Adipose tissue (tissue), 3 donors: ENCODE data around the gene RUSF1. TPM values are rescaled to one million over a fixed set of nuclear protein-coding genes. Genes with fewer than 3 reads are reported as not detected.
"Not testable (repeated sequence)": the region's sequence is repeated elsewhere in the genome, so short reads cannot be mapped to it uniquely, and the experiment has no call there.

Experiments used
- H3K27ac ChIP-seq: one replicate; pipeline ENCODE4 v1.5.1; 2013; ENCODE audit warnings: low read depth, low read length
- WGBS, 3 donors: extraction: QIAGEN DNeasy Blood & Tissue Kit; methylation state at CpG; one replicate each; pipeline ENCODE4 v1.1.7; 2013; 5-methylcytosine and 5-hydroxymethylcytosine counted together
- polyA plus RNA-seq, 3 donors: library from polyadenylated mRNA; stranded (reverse); fragments of 200-250 nt; gene quantifications; one replicate each; pipeline ENCODE4 v1.2.3, GENCODE V29; 2013
- donor health status: healthy with polysubstance abuse.
- donor health status: Bipolar disorder and iron deficiency.
- donor health status: healthy.

Gene RUSF1
- polyA plus RNA-seq, 3 donors, result 34.0 to 65.8 (median 45.4) TPM

- WGBS, 3 donors, result 86 to 92% (median 87%) methylated on average over 21 to 22 of the region's 22 CpGs
- H3K27ac ChIP-seq, result no peak overlapping the region
Measured at GRCh38 chr16:31489616-31490584, 18.3 kb downstream of the RUSF1 start.

DNA sequence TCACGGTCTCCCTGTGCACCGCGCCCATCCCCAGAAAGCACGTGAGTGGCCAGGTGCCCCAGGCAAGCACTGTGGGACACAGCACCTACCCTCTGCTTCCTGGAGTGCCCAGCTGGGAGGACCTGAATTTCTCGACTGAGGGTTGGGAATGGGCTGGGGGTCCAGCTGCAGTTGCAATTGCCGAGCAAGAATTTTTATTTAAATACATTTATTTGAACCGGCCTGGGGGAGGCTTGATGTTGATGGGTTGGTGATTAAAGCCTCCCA lies 19.0 kb downstream of the RUSF1 start:
- WGBS, 3 donors, result 81 to 88% (median 86%) methylated on average over 7 of the region's 7 CpGs
- H3K27ac ChIP-seq, result no peak overlapping the region

- no peak overlapping the region for H3K27ac ChIP-seq
- WGBS, 3 donors, result 27 to 49% (median 43%) methylated on average over 72 to 77 of the region's 77 CpGs
Measured at GRCh38 chr16:31488468-31489297, 19.5 kb downstream of the RUSF1 start.

GRCh38 chr16:31487720-31488467 lies 20.3 kb downstream of the RUSF1 start:
- H3K27ac ChIP-seq, result no peak overlapping the region
- 1% methylated on average over 60 of the region's 60 CpGs for WGBS, 3 donors

DNA sequence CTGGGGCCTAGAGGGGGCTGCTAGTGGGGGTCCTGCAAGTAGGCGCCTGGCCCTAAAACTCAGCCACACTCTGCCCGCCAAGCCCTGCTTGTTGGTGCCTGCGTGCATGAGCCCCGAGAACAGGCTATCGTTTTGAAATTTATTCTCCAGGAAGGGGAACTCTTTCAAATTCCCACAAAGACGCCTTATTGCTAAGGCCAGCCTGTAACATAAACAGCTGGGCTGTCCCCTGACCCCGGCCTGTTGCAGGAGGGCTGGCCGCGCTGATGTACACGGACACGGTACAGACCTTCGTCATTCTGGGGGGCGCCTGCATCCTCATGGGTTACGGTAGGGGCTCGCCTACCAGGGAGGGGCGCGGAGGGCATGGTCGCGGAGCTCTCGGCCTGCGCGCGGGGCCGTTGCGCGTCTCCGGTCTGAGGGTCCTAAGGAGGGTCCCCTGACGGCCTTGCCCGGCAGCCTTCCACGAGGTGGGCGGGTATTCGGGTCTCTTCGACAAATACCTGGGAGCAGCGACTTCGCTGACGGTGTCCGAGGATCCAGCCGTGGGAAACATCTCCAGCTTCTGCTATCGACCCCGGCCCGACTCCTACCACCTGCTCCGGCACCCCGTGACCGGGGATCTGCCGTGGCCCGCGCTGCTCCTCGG lies 21.0 kb downstream of the RUSF1 start:
- WGBS, 3 donors, result 7 to 9% (median 7%) methylated on average over 48 of the region's 48 CpGs
- no peak overlapping the region for H3K27ac ChIP-seq

DNA sequence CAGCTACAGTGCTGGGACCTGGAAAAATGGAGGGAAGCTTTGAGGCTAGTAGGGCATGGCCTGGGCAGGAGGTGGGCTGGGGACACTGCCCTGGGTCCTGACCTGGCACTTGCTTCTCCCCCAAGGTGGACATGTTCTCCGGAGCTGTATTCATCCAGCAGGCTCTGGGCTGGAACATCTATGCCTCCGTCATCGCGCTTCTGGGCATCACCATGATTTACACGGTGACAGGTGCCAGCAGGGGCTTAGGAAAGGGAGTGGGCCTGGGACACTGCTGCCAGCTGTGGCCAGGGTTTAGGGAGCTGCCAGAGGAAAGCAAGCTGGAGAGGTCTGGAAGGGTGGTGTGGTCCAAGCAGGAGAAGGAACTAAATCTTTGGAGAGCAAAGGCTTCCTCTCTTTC lies 22.1 kb downstream of the RUSF1 start:
- no peak overlapping the region for H3K27ac ChIP-seq
- 96 to 99% (median 96%) methylated on average over 5 of the region's 5 CpGs for WGBS, 3 donors

DNA sequence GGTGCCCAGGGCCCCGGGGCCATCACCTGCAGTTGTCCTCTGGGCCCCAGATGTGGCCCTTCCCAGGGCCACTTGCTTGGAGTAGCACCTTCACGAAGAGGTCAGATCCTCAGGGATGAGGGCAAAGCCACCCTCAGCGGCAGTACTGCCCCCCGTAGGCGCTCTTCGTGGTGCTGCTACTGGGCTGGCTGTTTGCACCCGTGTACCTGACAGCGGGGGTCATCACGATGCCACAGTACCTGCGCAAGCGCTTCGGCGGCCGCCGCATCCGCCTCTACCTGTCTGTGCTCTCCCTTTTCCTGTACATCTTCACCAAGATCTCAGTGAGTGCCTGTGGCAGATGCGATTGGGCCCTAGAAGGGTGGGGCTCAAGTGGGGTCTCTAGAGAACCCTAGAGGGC lies 22.6 kb downstream of the RUSF1 start:
- 89 to 95% (median 94%) methylated on average over 17 of the region's 17 CpGs for WGBS, 3 donors

DNA sequence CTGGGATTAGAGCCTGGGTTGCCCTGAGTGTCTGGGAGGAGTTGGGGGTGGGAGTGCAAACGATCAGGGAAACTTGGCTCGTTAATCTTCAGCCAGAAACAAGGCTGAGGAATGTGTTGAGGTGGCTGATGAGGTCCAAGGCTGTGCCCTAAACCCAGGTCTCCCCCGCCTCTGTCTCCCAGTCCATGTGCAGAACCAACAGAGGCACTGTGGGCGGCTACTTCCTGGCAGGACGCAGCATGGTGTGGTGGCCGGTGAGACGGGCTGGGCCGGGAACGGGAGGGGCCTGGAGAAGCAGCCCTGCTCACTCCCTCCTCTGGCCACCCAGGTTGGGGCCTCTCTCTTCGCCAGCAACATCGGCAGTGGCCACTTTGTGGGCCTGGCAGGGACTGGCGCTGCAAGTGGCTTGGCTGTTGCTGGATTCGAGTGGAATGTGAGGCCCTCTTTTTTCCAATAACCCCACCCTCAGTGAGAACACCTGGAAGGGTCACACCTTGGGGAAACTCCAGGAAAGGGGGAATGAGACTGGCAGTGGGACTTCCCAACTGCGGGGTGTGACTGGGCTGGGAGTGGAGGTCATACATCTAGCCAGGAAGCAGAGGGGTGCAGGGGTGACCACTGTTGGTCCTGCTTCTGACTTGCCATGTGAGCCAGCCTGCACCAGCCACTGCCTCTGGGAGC lies 23.6 kb downstream of the RUSF1 start:
- no peak overlapping the region for H3K27ac ChIP-seq
- WGBS, 3 donors, result 46 to 50% (median 48%) methylated on average over 13 to 14 of the region's 14 CpGs

More for the DNA sequence above, 22.6 kb downstream of the RUSF1 start:
- H3K27ac ChIP-seq, result no peak overlapping the region

GRCh38 chr16:31484048-31484447 lies 24.1 kb downstream of the RUSF1 start:
- not testable (repeated sequence) for H3K27ac ChIP-seq
- WGBS, 3 donors, result 86 to 94% (median 92%) methylated on average over 4 of the region's 4 CpGs

DNA sequence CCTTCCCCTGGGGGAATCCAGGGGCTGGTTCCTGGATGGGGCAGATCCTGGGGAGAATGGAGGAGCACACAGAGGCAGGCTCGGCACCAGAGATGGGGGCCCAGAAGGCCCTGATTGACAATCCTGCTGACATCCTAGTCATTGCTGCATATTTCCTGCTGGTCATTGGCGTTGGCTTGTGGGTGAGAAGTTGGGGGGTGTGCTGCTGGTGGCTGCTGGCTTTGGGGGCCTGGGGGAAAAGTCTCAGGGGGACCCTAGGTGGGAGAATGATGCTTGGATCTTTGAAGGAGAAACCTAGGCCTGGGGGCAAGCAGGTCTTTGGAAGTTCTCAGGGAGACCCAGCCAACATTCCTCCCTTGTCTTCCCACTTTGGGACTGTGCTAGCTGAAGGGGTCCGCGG lies 25.1 kb downstream of the RUSF1 start, which contains the start of gene SLC5A2:
Gene SLC5A2 (plus strand): TSS at position 43 of the 400 bp plus-strand sequence. CDS start 14 bp downstream, at position 57.
- WGBS, 3 donors, result 85 to 94% (median 90%) methylated on average over 4 of the region's 4 CpGs

DNA sequence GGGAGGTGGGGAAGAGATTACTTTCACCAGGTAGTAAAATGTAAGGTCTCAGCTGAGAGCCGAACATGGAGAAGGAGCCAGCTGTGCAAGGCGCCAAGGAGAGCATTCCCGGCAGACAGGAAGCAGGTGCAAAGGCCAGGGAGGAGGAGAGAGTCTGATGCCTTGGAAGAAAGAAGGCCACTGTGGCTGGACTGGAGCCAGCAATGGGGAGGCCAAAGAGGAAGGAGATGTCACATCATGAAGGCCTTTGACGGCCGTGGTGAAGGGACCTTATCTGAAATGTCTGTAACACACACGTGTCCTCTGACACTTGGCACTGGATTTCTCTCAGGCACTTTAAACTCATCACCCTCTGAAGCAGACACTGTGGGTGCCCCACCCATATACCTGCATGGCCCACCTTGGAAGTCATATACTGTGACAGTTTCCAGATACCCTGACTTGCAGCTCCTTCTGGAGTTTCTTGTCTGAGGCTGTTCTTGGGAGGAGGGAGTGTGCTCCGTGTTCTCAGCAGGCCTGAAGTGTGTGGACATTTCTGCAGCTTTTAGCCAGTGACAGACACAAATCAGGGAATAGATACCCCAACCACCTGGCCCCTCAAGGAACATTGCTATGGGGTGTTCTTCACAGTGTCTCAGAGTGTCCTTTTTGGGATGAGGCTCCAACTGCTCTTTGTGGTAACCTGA lies 27.2 kb downstream of the RUSF1 start:
- H3K27ac ChIP-seq, result no peak overlapping the region
- 16 to 50% (median 18%) methylated on average over 7 of the region's 7 CpGs for WGBS, 3 donors

More for the DNA sequence above, 25.1 kb downstream of the RUSF1 start, which contains the start of gene SLC5A2:
- no peak within 1 kb of the TSS for H3K27ac ChIP-seq

DNA sequence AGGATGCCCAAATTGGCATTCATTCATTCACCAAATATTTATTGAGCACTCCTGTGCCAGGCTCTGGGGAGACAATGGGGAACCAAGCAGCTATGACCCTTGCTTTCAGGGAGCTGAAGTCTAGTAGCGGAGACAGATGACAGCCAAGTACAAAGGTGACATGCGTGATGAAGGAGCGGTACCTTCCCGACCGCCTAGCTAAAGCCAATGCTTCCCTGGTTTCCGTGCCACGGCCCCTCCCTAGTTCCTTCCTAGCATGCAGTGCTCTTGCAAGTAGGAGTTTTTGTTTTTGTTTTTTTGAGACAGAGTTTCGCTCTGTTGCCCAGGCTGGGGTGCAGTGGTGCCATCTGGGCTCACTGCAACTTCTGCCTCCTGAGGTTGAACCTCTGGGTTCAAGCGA lies 28.4 kb downstream of the RUSF1 start:
- no peak overlapping the region for H3K27ac ChIP-seq
- 68 to 87% (median 83%) methylated on average over 9 of the region's 9 CpGs for WGBS, 3 donors

GRCh38 chr16:31478956-31479355 lies 29.2 kb downstream of the RUSF1 start:
- 87 to 88% (median 88%) methylated on average over 3 of the region's 3 CpGs for WGBS, 3 donors
- no peak overlapping the region for H3K27ac ChIP-seq

DNA sequence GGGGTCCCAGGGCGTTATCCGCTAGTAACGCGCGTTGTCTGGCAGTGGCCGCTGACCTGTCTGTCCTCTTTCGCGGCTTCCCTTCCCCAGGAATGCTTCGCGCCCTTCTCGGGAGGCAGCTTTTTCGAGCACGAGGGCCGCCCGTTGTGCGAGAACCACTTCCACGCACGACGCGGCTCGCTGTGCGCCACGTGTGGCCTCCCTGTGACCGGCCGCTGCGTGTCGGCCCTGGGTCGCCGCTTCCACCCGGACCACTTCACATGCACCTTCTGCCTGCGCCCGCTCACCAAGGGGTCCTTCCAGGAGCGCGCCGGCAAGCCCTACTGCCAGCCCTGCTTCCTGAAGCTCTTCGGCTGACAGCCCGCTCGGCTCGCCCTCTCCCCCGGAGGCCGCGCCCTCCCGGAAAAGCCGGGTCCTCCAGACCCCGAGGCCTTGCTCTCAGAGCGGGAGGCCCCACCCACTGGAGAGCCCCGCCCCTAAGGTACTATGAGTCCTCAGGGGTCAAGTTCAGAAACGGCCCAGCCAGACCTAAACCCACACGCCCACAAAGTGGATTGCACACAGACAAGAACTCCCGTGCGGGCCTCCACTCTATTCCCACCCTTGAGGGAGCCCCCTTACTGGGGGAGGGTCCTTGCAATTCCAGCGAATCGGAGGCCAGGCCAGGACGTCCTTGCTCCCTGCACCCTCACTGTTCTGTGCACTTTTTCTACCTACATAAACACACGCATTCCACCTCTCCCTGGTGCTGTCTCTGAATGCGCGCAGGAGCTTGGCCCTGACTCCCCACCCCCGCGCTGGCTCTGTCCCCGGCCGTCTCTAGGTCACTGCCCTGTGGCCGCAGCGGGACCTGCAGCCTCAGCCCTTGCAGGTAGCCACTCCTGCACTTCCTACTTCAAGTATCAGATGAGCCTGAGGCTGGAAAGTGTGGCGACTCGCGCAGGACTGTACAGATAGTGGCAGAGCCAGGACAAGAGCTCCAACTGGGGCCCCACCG lies 30.7 kb downstream of the RUSF1 start:
- 16 to 64% (median 55%) methylated on average over 54 to 67 of the region's 67 CpGs for WGBS, 3 donors
- H3K27ac ChIP-seq, result no peak overlapping the region

- WGBS, 3 donors, result 19 to 52% (median 52%) methylated on average over 61 to 68 of the region's 68 CpGs
- H3K27ac ChIP-seq, result no peak overlapping the region
Measured at GRCh38 chr16:31476303-31477219, 31.6 kb downstream of the RUSF1 start.
